Prostate gland (tissue), 2 donors: Measurements from ENCODE around the gene PTPN14. TPM values are rescaled to one million over a fixed set of nuclear protein-coding genes. Genes with fewer than 3 reads are reported as not detected.
A peak's percentile ranks its signal among the peaks of the same experiment; 100 is the strongest.

Source experiments
- DNase-seq: peaks from one replicate; pipeline ENCODE4 v3.0.0-alpha.2; 2019; ENCODE audit warnings: low spot score
- H3K27ac ChIP-seq, 2 donors: fragments of 200-600 bp; sonication (generic); 2 replicates each; pipeline ENCODE4 v1.5.1; 2017 to 2019
- H3K27me3 ChIP-seq: fragments of 200-600 bp; sonication (generic); replicated peaks from 2 replicates; pipeline ENCODE4 v1.5.1; 2019; ENCODE audit not compliant: insufficient read depth
- H3K36me3 ChIP-seq, 2 donors: fragments of 200-600 bp; sonication (generic); 1 replicate in 1 of 2; 2 replicates in 1 of 2; pipeline versions ENCODE4 v1.5.1 to v1.8.1; 2017 to 2019
- H3K4me1 ChIP-seq: fragments of 200-600 bp; sonication (generic); replicated peaks from 2 replicates; pipeline ENCODE4 v1.5.1; 2019
- H3K4me3 ChIP-seq, 2 donors: fragments of 200-600 bp; sonication (generic); 2 replicates each; pipeline ENCODE4 v1.5.1; 2017 to 2019
- H3K9me3 ChIP-seq: fragments of 200-600 bp; sonication (generic); 2 replicates; pipeline ENCODE4 v1.5.1; 2017
- POLR2A ChIP-seq: fragments of 450-650 bp; IDR thresholded peaks from one replicate; pipeline ENCODE4 v1.6.1; 2016; ENCODE audit warnings: antibody characterized with exemption, mild to moderate bottlenecking
- POLR2AphosphoS5 ChIP-seq: sonication (generic); formaldehyde crosslinking; IDR thresholded peaks from one replicate; pipeline ENCODE4 v1.6.1; 2017; ENCODE audit warnings: antibody characterized with exemption
- WGBS: methylation state at CpG from one replicate; pipeline ENCODE4 v1.1.5; 2018; 5-methylcytosine and 5-hydroxymethylcytosine counted together
- intact Hi-C: fragments of 100-400 bp; cut with DNase I; formaldehyde crosslinking; loops from one replicate; pipeline ENCODE4 v1.14.2; 2022
- total RNA-seq, 2 donors: library from RNA; depleted of rRNA; stranded (reverse); fragments of >200 nt; gene quantifications; one replicate each; pipeline ENCODE4 v1.1.0, GENCODE V29; 2016
- TF ChIP-seq, protein P1 (sequence below), 4 experiments: fragments of 200-600 bp in 2 of 4; fragments of 450-650 bp in 2 of 4; sonication (generic) in 2 of 4; IDR thresholded peaks; 1 replicate in 3 of 4; 2 replicates in 1 of 4; pipeline ENCODE4 v1.5.1; 2016 to 2019; ENCODE audit warnings: antibody characterized with exemption in 4 of 4, mild to moderate bottlenecking in 2 of 4, moderate library complexity in 2 of 4

PTPN14 gene
- total RNA-seq, 2 donors from 2014 or later: 36.6 to 54.0 TPM

DNA sequence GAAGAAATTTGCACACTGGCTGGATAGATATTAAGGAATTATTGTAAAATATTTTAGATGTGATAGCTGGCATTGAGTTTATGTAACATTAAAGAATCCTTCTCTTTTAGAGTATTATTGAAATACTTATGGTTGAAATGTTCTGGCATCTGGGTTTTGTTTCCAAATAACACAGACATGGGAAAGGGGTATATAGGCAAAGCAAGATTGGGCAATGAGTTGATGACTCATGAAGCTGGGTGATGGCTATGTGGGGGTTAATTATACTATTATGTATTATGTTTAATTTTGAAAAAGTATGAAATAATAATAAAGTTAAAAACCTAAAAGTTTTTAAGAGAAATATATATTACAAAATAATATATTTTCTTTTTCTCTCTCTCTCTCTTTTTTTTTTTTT, 12.5 kb upstream of the PTPN14 start:
- H3K27me3 ChIP-seq: no peaks in the 10 kb centered on the region
- intact Hi-C loops: no loop called here
- H3K4me3 ChIP-seq: no peak overlapping the region
- no peaks in the 10 kb centered on the region for H3K36me3 ChIP-seq
- DNase-seq: no peak
- TF ChIP-seq POLR2AphosphoS5 (no peak), POLR2A (no peak)
- TF ChIP-seq, protein P1, sequence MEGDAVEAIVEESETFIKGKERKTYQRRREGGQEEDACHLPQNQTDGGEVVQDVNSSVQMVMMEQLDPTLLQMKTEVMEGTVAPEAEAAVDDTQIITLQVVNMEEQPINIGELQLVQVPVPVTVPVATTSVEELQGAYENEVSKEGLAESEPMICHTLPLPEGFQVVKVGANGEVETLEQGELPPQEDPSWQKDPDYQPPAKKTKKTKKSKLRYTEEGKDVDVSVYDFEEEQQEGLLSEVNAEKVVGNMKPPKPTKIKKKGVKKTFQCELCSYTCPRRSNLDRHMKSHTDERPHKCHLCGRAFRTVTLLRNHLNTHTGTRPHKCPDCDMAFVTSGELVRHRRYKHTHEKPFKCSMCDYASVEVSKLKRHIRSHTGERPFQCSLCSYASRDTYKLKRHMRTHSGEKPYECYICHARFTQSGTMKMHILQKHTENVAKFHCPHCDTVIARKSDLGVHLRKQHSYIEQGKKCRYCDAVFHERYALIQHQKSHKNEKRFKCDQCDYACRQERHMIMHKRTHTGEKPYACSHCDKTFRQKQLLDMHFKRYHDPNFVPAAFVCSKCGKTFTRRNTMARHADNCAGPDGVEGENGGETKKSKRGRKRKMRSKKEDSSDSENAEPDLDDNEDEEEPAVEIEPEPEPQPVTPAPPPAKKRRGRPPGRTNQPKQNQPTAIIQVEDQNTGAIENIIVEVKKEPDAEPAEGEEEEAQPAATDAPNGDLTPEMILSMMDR (IDR thresholded peaks at IDR 0.05): no peak
- H3K9me3 ChIP-seq: no peaks in the 10 kb centered on the region
- no peak overlapping the region for H3K27ac ChIP-seq
- H3K4me1 ChIP-seq: no peaks in the 10 kb centered on the region

DNA sequence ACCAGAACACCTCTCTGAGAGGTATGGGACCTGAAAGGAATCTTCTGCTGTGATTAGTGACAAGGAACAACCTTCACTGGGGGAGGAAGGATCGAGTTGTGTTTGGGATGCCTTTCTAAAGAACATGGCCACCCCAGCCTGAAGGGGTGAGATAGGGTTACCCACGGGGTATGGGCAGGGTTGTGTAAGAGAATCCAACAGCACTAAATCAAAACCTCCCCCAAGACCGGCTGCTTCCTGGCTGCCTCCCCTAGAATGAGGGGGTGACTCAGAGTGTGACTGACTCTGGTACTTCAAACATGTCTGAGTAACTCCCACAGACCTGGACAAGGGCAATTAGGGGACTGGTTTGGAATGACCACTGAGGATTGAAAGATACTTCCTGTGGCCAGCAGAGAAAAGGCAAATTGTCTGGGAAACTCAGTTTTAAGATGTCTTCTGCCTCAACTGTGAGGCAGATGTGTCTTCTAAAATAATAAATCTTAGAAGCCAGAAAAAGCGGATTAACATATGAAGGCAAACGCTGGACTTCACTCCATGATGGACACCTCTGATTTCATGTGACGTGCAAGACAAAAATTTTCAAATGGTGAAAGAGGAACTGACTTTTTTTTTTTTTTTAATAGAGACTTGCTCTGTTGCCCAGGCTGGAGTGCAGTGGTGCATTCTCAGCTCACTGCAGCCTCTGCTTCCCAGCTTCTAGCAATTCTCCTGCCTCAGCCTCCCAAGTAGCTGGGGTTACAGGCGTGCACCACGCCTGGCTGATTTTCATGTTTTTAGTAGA, 6.7 kb upstream of the PTPN14 start:
- H3K27me3 ChIP-seq: no peaks in the 10 kb centered on the region
- H3K36me3 ChIP-seq: no peaks in the 10 kb centered on the region
- H3K4me1 ChIP-seq: no peaks in the 10 kb centered on the region
- intact Hi-C loops: no loop called here
- TF ChIP-seq POLR2AphosphoS5: no peak
- TF ChIP-seq, protein P1 (IDR thresholded peaks at IDR 0.05): no peak
- TF ChIP-seq POLR2A: no peak
- whole genome bisulfite sequencing: 56% methylated on average over 8 of the region's 8 CpGs
- no peak overlapping the region for H3K4me3 ChIP-seq
- no peaks in the 10 kb centered on the region for H3K9me3 ChIP-seq
- no peak for DNase-seq
- no peak overlapping the region for H3K27ac ChIP-seq

DNA sequence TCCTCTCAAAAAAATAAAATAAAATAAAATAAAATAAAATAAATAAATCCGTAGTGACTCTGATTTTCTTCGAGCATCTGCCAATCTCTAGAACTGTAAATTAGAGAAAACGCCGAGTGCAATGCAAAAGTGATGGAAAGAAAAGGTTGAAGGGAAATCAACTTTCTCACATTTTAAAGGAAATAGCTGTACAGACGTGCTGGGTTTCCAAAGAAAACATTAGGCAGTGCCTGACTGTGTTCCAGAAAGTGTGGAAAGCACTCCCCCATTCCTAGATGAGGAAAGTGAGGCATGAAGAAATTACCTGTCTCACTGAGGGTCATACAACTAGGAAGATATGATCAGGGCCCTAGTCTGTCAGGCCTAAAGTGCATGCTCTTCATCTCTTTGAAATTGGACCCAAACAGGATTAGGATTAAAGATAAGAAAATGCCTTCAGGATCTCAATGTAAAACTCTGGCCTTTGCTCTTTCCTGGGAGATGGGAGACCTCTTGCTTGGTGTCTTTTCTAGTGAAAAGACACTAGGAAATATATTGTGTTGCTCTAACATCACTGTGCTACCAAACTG, 1.8 kb upstream of the PTPN14 start:
- WGBS: 85% methylated on average over 5 of the region's 5 CpGs
- Histone ChIP-seq H3K4me1 (no peaks in the 10 kb centered on the region), H3K27me3 (no peaks in the 10 kb centered on the region), H3K27ac (peak overlapping the region in 1 of 2 donors; percentile 98), H3K4me3 (no peak overlapping the region), H3K9me3 (no peaks in the 10 kb centered on the region), H3K36me3 (no peaks in the 10 kb centered on the region)
- DNase-seq: no peak
- intact Hi-C loops: loop anchor here (5.0 kb wide), 2 partner anchors 34 to 56 kb away; no protein-coding TSS in a partner anchor
- TF ChIP-seq POLR2AphosphoS5 (no peak), POLR2A (no peak)
- TF ChIP-seq, protein P1 (IDR thresholded peaks at IDR 0.05): no peak

DNA sequence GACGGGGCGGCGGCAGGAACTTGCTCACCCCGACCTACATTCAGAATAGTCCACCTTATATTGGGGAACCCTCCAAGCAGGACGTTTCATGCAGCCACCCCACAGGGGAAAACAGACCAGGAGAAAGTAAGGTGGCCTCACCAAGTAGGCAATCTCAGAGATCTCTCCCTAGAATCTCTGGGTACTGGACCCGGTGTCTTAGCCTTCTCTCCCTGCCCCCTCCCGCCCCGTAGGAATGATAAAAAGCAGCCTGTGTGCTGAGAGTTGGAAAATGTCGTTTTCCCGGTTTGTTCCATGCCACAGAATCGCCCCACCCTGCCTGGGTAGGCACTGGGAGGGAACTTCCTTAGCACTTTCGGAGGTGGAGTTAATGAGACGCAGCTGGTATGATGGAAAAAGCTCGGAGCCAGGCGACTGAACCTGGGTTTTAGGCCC, 789 bp upstream of the PTPN14 start:
- no peaks in the 10 kb centered on the region for H3K27me3 ChIP-seq
- H3K36me3 ChIP-seq: no peaks in the 10 kb centered on the region
- TF ChIP-seq, protein P1 (IDR thresholded peaks at IDR 0.05): no peak
- TF ChIP-seq POLR2AphosphoS5: peak; percentile 57
- DNase-seq: peak; percentile 76
- WGBS: 4% methylated on average over 15 of the region's 15 CpGs
- no peaks in the 10 kb centered on the region for H3K4me1 ChIP-seq
- peak overlapping the region; percentile 67 to 87 for H3K4me3 ChIP-seq
- no peaks in the 10 kb centered on the region for H3K9me3 ChIP-seq
- peak overlapping the region; percentile 91 to 98 for H3K27ac ChIP-seq
- intact Hi-C loops: loop anchor here (5.0 kb wide), 2 partner anchors 35 to 55 kb away; no protein-coding TSS in a partner anchor
